DOHH2 (cell line): Measurements from ENCODE around the gene FNIP1.

Source experiments
- EZH2phosphoT487 ChIP-seq: fragments of 200-600 bp; sonication (generic); IDR thresholded peaks from 2 replicates; pipeline ENCODE4 v1.6.1; 2017; ENCODE audit warnings: borderline replicate concordance, mild to moderate bottlenecking, antibody characterized with exemption, low read length, moderate library complexity, mixed read lengths
- TF ChIP-seq, protein P1 (sequence below): fragments of 200-600 bp; sonication (generic); IDR thresholded peaks from one replicate; pipeline ENCODE4 v1.5.1; 2014; ENCODE audit warnings: antibody characterized with exemption, mild to moderate bottlenecking, low read depth, low read length; ENCODE audit not compliant: poor library complexity, severe bottlenecking

DNA sequence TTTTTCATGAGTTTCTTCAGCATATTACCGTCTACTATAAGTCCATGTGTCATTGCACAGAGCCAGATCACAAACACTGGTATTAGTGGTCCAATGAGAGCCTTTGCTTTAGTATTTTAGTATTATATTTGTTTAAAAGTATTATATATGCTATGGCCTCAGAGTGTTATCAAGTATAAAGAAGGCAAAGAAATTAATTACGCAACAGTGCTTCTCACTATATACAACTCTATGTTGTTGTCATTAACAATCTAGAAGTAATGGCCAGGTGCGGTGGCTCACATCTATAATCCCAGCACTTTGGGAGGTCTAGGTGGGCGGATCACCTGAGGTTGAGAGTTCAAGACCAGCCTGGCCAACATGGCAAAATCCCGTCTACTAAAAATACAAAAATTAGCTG, 114.6 kb downstream of the FNIP1 start:
- TF ChIP-seq, protein P1, sequence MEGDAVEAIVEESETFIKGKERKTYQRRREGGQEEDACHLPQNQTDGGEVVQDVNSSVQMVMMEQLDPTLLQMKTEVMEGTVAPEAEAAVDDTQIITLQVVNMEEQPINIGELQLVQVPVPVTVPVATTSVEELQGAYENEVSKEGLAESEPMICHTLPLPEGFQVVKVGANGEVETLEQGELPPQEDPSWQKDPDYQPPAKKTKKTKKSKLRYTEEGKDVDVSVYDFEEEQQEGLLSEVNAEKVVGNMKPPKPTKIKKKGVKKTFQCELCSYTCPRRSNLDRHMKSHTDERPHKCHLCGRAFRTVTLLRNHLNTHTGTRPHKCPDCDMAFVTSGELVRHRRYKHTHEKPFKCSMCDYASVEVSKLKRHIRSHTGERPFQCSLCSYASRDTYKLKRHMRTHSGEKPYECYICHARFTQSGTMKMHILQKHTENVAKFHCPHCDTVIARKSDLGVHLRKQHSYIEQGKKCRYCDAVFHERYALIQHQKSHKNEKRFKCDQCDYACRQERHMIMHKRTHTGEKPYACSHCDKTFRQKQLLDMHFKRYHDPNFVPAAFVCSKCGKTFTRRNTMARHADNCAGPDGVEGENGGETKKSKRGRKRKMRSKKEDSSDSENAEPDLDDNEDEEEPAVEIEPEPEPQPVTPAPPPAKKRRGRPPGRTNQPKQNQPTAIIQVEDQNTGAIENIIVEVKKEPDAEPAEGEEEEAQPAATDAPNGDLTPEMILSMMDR: no peak
- no peak for TF ChIP-seq EZH2phosphoT487
